Endothelial cell of umbilical vein (primary cell): ENCODE measurements around the gene STMN3. TPM values are rescaled to one million over a fixed set of nuclear protein-coding genes. Genes with fewer than 3 reads are reported as not detected.
"Not testable (repeated sequence)": the region's sequence is repeated elsewhere in the genome, so short reads cannot be mapped to it uniquely, and the experiment has no call there.

ENCODE experiments used
- BruUV-seq: library from RNA; stranded (reverse); fragments of 400-500 nt; replicated peaks from 2 replicates; lab custom pipeline; 2021; lab: Mats Ljungman, UMichigan
- CTCF ChIA-PET: fragments of 300-600, 350-600 bp; sonication (Branson Sonifier 250); formaldehyde crosslinking; loops from one replicate; lab custom pipeline; 2021; ENCODE audit warnings: antibody characterized with exemption, inconsistent platforms; lab: Charles Lee
- POLR2A ChIA-PET: fragments of 300-600, 350-600 bp; sonication (Branson Sonifier 250); formaldehyde crosslinking; loops from one replicate; lab custom pipeline; 2021; ENCODE audit warnings: antibody characterized with exemption, inconsistent platforms; lab: Charles Lee
- DNase-seq: peaks from one replicate; pipeline ENCODE4 v3.0.0-alpha.2; 2011; ENCODE audit warnings: low read depth, low spot score
- FAIRE-seq: peaks from 2 replicates; lab custom pipeline; 2011; peaks lifted over from hg19 to GRCh38; lab: Jason Lieb, UNC
- H2AFZ ChIP-seq: 2 replicates; pipeline ENCODE4 v1.6.0; 2012; ENCODE audit warnings: low read depth, low read length, control low read depth, inconsistent platforms
- H3K27ac ChIP-seq: 2 replicates; pipeline ENCODE4 v1.5.1; 2011; ENCODE audit warnings: low read depth, mild to moderate bottlenecking, control low read depth, low read length, moderate library complexity; ENCODE audit not compliant: insufficient read depth
- H3K27me3 ChIP-seq, 2 experiments: 2 replicates each; pipeline versions ENCODE4 v1.6.0 to v1.6.1; 2011; ENCODE audit warnings: low read length in 2 of 2, mixed read lengths in 1 of 2; ENCODE audit not compliant: control insufficient read depth in 2 of 2, insufficient read depth in 2 of 2
- H3K36me3 ChIP-seq, 2 experiments: 2 replicates in 1 of 2; 3 replicates in 1 of 2; pipeline ENCODE4 v1.5.1; 2011; ENCODE audit warnings: low read length in 2 of 2, mild to moderate bottlenecking in 1 of 2, moderate library complexity in 1 of 2; ENCODE audit not compliant: control insufficient read depth in 2 of 2, insufficient read depth in 2 of 2; ENCODE audit errors: extremely low read depth in 1 of 2
- H3K4me1 ChIP-seq: 3 replicates; pipeline ENCODE4 v1.5.1; 2011; ENCODE audit warnings: mild to moderate bottlenecking, low read length; ENCODE audit not compliant: control insufficient read depth, insufficient read depth; ENCODE audit errors: extremely low read depth
- H3K4me2 ChIP-seq: 2 replicates; pipeline ENCODE4 v1.6.1; 2011; ENCODE audit warnings: low read length, control low read depth, mixed read lengths; ENCODE audit not compliant: insufficient read depth
- H3K4me3 ChIP-seq, 3 experiments: fragments of 200-600 bp in 1 of 3; sonication (generic), shearing (Covaris generic) in 1 of 3; replicated peaks in 1 of 3; 2 replicates each; pipeline ENCODE4 v1.5.1; 2011 to 2016; ENCODE audit warnings: control low read depth in 3 of 3, low read length in 3 of 3, mild to moderate bottlenecking in 2 of 3, inconsistent platforms in 1 of 3, low read depth in 1 of 3, moderate library complexity in 1 of 3; ENCODE audit not compliant: insufficient read depth in 1 of 3
- H3K79me2 ChIP-seq: 2 replicates; pipeline ENCODE4 v1.6.0; 2012; ENCODE audit warnings: low read length, inconsistent platforms; ENCODE audit not compliant: control insufficient read depth, insufficient read depth
- H3K9ac ChIP-seq: replicated peaks from 2 replicates; pipeline ENCODE3; 2011; ENCODE audit warnings: low read length, control low read depth; ENCODE audit not compliant: insufficient read depth; ENCODE audit errors: extremely low read depth
- H3K9me1 ChIP-seq: replicated peaks from 3 replicates; pipeline ENCODE4 v1.6.0; 2011; ENCODE audit warnings: mild to moderate bottlenecking, low read length; ENCODE audit not compliant: control insufficient read depth, insufficient read depth; ENCODE audit errors: extremely low read depth
- H3K9me3 ChIP-seq: replicated peaks from 2 replicates; pipeline ENCODE4 v1.5.1; 2012; ENCODE audit warnings: low read length, inconsistent platforms; ENCODE audit not compliant: control insufficient read depth, insufficient read depth
- H4K20me1 ChIP-seq: replicated peaks from 2 replicates; pipeline ENCODE3; 2011; ENCODE audit warnings: mild to moderate bottlenecking, low read length; ENCODE audit not compliant: control insufficient read depth, insufficient read depth; ENCODE audit errors: extremely low read depth
- EZH2 ChIP-seq: IDR thresholded peaks from 2 replicates; pipeline ENCODE4 v1.6.1; 2012; ENCODE audit warnings: borderline replicate concordance, low read depth, mild to moderate bottlenecking, moderate library complexity, low read length, inconsistent platforms; ENCODE audit not compliant: severe bottlenecking
- FOS ChIP-seq: IDR thresholded peaks from 2 replicates; pipeline ENCODE4 v1.6.1; 2011; ENCODE audit warnings: mild to moderate bottlenecking, low read length, moderate library complexity, borderline replicate concordance; ENCODE audit not compliant: insufficient read depth
- GATA2 ChIP-seq: IDR thresholded peaks from 2 replicates; pipeline ENCODE4 v1.7.0; 2011; ENCODE audit warnings: low read depth, mild to moderate bottlenecking, moderate library complexity, mixed read lengths, low read length; ENCODE audit not compliant: insufficient read length, insufficient read depth
- JUN ChIP-seq: IDR thresholded peaks from 2 replicates; pipeline ENCODE4 v1.6.1; 2011; ENCODE audit warnings: borderline replicate concordance, low read depth; ENCODE audit not compliant: insufficient read length, insufficient read depth
- MYC ChIP-seq: IDR thresholded peaks from one replicate; pipeline ENCODE4 v1.6.1; 2011; ENCODE audit warnings: mild to moderate bottlenecking, low read depth, low read length
- POLR2A ChIP-seq: IDR thresholded peaks from 2 replicates; pipeline ENCODE4 v1.6.1; 2012; ENCODE audit warnings: low read depth, mild to moderate bottlenecking, control low read depth, low read length
- POLR2AphosphoS5 ChIP-seq: IDR thresholded peaks from 2 replicates; pipeline ENCODE4 v1.6.1; 2012; ENCODE audit warnings: low read depth, mild to moderate bottlenecking, control low read depth, low read length, moderate library complexity; ENCODE audit not compliant: insufficient read depth
- dilution Hi-C: fragments of 300-500 bp; cut with MboI; formaldehyde crosslinking; loops from one replicate; pipeline ENCODE4 v1.15.0; 2019; ENCODE audit warnings: low sequenced_read_pairs; ENCODE audit not compliant: extremely low pct_ligation_motif_present
- intact Hi-C: fragments of 100-400 bp; cut with micrococcal nuclease; formaldehyde crosslinking; loops from one replicate; pipeline ENCODE4 v1.10.0; 2022
- polyA plus RNA-seq, 4 experiments: library from polyadenylated mRNA; depleted of rRNA in 3 of 4; stranded (reverse) in 3 of 4; unstranded in 1 of 4; fragments of >200 nt; gene quantifications; 2 replicates each; pipeline versions ENCODE4 v1.2.1 to v1.2.3, GENCODE V29; 2011 to 2012; ENCODE audit warnings: missing spikeins in 1 of 4
- total RNA-seq: library from RNA; stranded (reverse); gene quantifications from 2 replicates; pipeline ENCODE4 v1.2.3, GENCODE V29; 2021
- TF ChIP-seq, protein P1 (sequence below), 2 donors: IDR thresholded peaks; 1 replicate in 1 of 2; 2 replicates in 1 of 2; pipeline ENCODE4 v1.5.1; 2011; ENCODE audit warnings: low read length in 2 of 2, mild to moderate bottlenecking in 2 of 2, moderate library complexity in 2 of 2, control low read depth in 1 of 2, inconsistent platforms in 1 of 2, low read depth in 1 of 2; ENCODE audit not compliant: insufficient read depth in 1 of 2; ENCODE audit errors: extremely low read depth in 1 of 2
- TF ChIP-seq, protein P2 (sequence below): IDR thresholded peaks from 2 replicates; pipeline ENCODE4 v1.6.1; 2011; ENCODE audit not compliant: insufficient read depth, insufficient read length

The STMN3 gene
- total and polyA plus RNA-seq, 2 donors (not counting 3 experiments of a cell fraction or from before 2014, with no cell fraction given), result 1.7 to 4.7 TPM

DNA sequence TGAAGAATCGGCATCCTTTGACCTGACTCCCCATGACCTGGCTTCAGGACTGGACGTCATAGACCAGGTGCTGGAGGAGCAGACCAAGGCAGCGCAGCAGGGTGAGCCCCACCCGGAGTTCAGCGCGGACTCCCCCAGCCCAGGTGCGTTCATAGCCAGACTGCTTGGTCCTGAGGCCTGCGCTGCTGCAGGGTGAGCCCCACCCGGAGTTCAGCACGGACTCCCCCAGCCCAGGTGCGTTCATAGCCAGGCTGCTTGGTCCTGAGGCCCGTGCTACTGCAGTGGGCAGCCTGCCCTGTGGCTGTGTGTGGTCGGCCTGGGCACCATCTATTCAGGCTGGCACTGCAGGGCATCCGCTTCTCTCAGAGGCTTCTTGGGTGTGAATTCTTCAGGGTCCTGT, 20.7 kb upstream of the STMN3 start:
- TF ChIP-seq FOS, result no peak
- CTCF ChIA-PET, result no interaction called here
- dilution Hi-C loops, result no loop called here

DNA sequence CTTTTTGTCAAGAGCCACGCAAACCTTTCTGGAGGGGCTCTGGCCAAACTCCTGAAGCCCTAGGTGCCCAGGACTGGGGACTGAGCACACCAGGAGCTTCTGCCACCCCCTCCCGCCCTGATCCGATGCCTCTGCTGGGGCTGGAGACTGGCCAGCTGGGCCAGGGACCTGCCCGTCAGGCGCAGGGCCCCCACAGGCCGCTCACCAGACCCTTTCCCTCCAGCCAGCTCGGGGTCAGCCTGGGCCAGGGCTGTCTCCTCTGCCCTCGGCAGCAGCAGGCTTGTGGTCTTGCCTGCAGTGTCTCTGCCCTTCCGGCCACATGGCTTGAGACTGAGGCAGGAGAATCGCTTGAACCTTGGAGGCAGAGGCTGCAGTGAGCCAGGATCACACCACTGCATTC, 19.4 kb upstream of the STMN3 start:
- no peak for FAIRE-seq
- no peak for DNase-seq
- H4K20me1 ChIP-seq, result no peaks in the 10 kb centered on the region
- POLR2A ChIA-PET, result no interaction called here
- no peak overlapping the region for H2AFZ ChIP-seq
- no peak overlapping the region for H3K4me3 ChIP-seq
- H3K79me2 ChIP-seq, result no peaks in the 10 kb centered on the region
- H3K4me2 ChIP-seq, result no peak overlapping the region
- H3K4me1 ChIP-seq, result no peaks in the 10 kb centered on the region
- dilution Hi-C loops (no loop called here), intact Hi-C loops (no loop called here)
- CTCF ChIA-PET, result interaction anchor here (1.2 kb wide), 1 partner anchor 10 kb away, joined by 3 read pairs; no protein-coding TSS in a partner anchor
- TF ChIP-seq JUN (no peak), MYC (no peak), FOS (no peak), GATA2 (no peak), EZH2 (no peak), POLR2AphosphoS5 (no peak), POLR2A (no peak)
- TF ChIP-seq, protein P1, sequence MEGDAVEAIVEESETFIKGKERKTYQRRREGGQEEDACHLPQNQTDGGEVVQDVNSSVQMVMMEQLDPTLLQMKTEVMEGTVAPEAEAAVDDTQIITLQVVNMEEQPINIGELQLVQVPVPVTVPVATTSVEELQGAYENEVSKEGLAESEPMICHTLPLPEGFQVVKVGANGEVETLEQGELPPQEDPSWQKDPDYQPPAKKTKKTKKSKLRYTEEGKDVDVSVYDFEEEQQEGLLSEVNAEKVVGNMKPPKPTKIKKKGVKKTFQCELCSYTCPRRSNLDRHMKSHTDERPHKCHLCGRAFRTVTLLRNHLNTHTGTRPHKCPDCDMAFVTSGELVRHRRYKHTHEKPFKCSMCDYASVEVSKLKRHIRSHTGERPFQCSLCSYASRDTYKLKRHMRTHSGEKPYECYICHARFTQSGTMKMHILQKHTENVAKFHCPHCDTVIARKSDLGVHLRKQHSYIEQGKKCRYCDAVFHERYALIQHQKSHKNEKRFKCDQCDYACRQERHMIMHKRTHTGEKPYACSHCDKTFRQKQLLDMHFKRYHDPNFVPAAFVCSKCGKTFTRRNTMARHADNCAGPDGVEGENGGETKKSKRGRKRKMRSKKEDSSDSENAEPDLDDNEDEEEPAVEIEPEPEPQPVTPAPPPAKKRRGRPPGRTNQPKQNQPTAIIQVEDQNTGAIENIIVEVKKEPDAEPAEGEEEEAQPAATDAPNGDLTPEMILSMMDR (IDR thresholded peaks at IDR 0.05; ENCODE audit: extremely low read depth in 1 of 2, insufficient read depth in 1 of 2, low read depth in 1 of 2, low read length in 2 of 2), result no peak
- TF ChIP-seq, protein P2, sequence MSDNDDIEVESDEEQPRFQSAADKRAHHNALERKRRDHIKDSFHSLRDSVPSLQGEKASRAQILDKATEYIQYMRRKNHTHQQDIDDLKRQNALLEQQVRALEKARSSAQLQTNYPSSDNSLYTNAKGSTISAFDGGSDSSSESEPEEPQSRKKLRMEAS, result no peak
- no peaks in the 10 kb centered on the region for H3K9me3 ChIP-seq
- no peak overlapping the region for H3K27ac ChIP-seq
- H3K9me1 ChIP-seq, result no peaks in the 10 kb centered on the region
- H3K9ac ChIP-seq, result no peak overlapping the region
- H3K36me3 ChIP-seq, result peaks cover under 1 to 8% of the 10 kb centered on the region in 2 experiments
- no TSS peak for BruUV-seq
- no peaks in the 10 kb centered on the region for H3K27me3 ChIP-seq

More for the DNA sequence above, 20.7 kb upstream of the STMN3 start:
- H2AFZ ChIP-seq, result no peak overlapping the region
- POLR2A ChIA-PET, result no interaction called here
- no peaks in the 10 kb centered on the region for H3K4me1 ChIP-seq
- no peak overlapping the region for H3K4me3 ChIP-seq
- no peaks in the 10 kb centered on the region for H3K9me1 ChIP-seq
- no peak overlapping the region for H3K27ac ChIP-seq
- no peak for DNase-seq
- no TSS peak for BruUV-seq
- H3K36me3 ChIP-seq, result peaks cover 0 to 15% of the 10 kb centered on the region in 2 experiments
- no peaks in the 10 kb centered on the region for H3K79me2 ChIP-seq
- H3K9me3 ChIP-seq, result no peaks in the 10 kb centered on the region
- no peak for FAIRE-seq
- H3K27me3 ChIP-seq, result no peaks in the 10 kb centered on the region
- no peak overlapping the region for H3K4me2 ChIP-seq
- no peak overlapping the region for H3K9ac ChIP-seq
- no peaks in the 10 kb centered on the region for H4K20me1 ChIP-seq
- intact Hi-C loops, result no loop called here

DNA sequence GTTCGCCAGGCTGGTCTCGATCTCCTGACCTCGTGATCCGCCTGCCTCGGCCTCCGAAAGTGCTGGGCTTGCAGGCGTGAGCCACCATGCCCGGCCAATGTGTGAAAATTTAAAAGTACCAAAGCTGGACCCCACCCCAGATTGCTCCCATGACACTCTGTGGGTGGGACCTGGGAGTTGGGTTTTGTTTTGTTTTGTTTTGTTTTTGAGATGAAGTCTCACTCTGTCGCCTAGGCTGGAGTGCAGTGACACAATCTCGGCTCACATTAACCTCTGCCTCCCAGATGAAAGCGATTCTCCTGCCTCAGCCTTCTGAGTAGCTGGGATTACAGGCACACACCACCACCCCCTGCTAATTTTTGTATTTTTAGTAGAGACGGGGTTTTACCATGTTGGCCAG, 18.5 kb upstream of the STMN3 start:
- H3K27ac ChIP-seq, intact Hi-C loops, FAIRE-seq, H3K4me1 ChIP-seq, H3K79me2 ChIP-seq, H3K9me3 ChIP-seq, H3K4me3 ChIP-seq, H2AFZ ChIP-seq, H3K9ac ChIP-seq, H3K4me2 ChIP-seq, DNase-seq, H4K20me1 ChIP-seq, BruUV-seq, dilution Hi-C loops, CTCF ChIA-PET, H3K27me3 ChIP-seq, H3K9me1 ChIP-seq, POLR2A ChIA-PET: not testable (repeated sequence)
- H3K36me3 ChIP-seq, result peaks cover 2 to 13% of the 10 kb centered on the region in 2 experiments
